ENCODE results near the gene SH3PXD2B.
"Not testable (repeated sequence)": the region's sequence is repeated elsewhere in the genome, so short reads cannot be mapped to it uniquely, and the experiment has no call there.

Gene SH3PXD2B

DNA sequence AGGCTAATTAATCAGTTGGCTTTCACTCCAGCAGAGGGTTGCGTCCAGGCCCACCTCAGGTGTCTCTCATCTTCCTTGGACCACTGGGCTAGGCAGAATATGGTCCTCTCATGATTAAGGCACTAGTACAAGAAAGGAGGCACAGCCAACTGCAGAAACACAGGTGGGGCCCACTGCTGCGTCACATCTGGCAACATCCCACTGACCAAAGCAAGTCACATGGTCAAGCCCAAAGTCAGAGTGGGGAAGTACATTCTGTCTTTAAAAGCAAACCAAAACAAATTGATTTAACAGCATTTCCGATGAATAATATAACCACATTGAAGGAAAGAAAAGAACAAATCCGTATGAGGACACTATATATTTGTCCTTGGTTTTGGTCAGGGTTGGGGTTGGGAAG is 142.7 kb downstream of the SH3PXD2B start:
- in situ Hi-C loops (cut with HindIII; ENCODE audit: low sequenced_read_pairs) = no loop called here

DNA sequence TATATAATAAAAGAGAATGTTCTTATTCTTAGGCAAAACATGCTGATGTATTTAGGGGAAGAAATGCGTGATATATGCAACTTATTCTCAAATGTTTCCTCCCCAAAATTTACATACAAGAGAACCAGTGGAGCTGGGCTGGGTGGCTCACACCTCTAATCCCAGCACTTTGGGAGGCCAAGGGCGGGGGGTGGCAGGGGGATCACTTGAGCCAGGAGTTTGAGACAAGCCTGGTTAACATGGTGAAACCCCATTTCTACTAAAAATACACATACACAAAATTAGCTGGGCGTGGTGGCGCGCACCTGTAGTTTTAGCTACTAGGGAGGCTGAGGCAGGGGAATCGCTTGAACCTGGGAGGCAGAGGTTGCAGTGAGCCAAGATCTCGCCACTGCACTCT is 143.3 kb downstream of the SH3PXD2B start:
- in situ Hi-C loops (cut with HindIII; ENCODE audit: low sequenced_read_pairs) = no loop called here

GRCh38 chr5:172305380-172305779 is 148.9 kb downstream of the SH3PXD2B start:
- in situ Hi-C loops (cut with HindIII; ENCODE audit: low sequenced_read_pairs) = no loop called here

DNA sequence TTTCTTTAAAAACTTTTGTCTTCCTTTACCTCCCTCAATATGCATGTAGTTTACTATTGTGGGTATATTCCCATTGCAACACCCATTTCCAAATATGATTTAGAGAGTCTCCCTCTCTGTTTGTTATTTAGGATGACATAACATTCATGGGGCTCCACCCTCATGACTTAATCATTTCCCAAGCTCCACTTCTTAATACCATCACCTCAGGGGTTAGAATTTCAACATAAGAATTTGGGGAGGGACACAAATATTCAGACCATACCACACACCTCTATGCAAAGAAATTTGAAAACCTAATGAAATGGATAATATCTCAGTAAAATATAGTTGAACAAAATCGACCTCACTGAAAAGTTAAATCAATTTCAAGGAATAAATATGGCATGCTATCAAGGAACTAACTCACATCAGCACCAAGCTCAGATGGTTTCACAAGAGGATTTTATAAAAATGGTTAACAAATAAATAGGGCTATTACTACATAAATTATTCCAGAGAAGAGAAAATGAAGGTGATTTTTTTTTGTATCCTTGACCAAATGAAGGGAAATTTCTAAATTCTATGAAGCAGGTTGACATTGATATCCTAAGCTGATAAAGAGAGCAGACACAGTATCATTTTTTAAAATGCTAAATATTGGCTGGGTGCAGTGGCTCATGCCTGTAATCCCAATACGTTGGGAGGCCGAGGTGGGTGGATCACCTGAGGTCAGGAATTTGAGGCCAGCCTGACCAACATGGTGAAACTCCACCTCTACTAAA is 150.6 kb downstream of the SH3PXD2B start:
- in situ Hi-C loops (cut with HindIII; ENCODE audit: low sequenced_read_pairs) = no loop called here

DNA sequence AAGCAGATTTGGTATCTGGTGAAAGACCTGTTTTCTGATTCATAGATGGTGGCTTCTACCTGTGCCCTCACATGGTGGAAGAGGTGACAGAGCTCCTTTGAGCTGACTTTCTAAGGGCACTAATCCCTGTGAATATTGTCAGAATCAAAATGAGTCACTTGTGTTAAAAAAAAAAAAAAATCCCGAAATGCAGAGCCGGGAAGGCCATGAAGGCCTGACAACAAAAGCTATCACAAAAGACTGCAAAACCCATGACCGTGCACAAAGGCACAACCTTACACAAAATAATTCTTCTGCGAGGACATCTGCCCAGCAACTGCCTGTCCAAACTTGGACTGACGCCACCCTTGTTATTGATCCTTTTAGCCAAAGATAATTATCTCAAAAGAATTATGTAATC is 151.2 kb downstream of the SH3PXD2B start:
- in situ Hi-C loops (cut with HindIII; ENCODE audit: low sequenced_read_pairs) = no loop called here

DNA sequence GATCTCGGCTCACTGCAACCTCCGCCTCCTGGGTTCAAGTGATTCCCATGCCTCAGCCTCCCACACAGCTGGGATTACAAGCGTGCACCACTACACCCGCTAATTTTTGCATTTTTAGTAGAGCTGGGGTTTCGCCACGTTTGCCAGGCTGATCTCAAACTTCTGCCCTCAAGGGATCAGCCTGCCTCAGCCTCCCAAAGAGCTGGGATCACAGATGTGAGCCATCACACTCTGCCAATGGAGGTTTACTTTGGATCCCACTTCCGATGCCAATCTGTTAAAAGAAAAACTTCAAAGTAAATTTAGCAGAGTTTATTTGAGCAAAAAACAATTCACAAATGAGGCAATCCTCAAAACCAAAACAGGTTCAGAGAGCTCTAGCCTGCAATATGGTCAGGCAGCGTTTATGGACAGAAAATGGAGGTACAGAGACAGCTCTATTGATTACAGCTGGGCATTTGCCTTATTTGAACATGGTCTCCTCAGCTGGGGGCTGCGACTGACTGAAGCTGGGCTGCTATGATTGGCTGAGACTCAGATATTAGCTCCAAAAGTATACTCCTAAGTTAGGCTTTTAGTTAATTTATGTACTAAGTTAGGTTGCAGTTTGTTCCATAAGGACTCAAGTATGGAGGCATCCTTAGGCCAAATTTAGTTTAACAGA is 152.1 kb downstream of the SH3PXD2B start:
- in situ Hi-C loops (cut with HindIII; ENCODE audit: low sequenced_read_pairs) = no loop called here

GRCh38 chr5:172299916-172300439 is 154.3 kb downstream of the SH3PXD2B start:
- in situ Hi-C loops (cut with HindIII; ENCODE audit: low sequenced_read_pairs) = no loop called here

DNA sequence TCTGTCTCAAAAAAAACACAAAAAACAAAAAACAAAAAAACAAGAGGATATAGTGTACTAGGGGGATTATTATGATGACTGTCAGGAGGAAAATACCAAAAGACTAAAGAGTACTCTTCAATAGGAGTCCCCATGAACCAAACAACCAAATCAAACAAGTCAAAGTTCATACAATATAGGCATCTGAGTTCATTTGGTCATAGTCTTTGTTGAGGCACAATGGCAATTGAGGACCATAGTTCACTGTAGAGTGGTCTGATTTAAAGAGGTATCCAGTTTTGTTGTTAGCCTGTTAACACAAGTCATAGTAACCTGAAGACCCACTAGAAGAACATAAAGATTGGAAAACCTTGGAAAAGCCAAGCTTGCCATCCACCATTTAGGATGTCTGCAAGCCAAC is 159.5 kb downstream of the SH3PXD2B start:
- in situ Hi-C loops (cut with HindIII; ENCODE audit: low sequenced_read_pairs) = loop anchor here (5.0 kb wide), 1 partner anchor 213 kb away; no protein-coding TSS in a partner anchor

DNA sequence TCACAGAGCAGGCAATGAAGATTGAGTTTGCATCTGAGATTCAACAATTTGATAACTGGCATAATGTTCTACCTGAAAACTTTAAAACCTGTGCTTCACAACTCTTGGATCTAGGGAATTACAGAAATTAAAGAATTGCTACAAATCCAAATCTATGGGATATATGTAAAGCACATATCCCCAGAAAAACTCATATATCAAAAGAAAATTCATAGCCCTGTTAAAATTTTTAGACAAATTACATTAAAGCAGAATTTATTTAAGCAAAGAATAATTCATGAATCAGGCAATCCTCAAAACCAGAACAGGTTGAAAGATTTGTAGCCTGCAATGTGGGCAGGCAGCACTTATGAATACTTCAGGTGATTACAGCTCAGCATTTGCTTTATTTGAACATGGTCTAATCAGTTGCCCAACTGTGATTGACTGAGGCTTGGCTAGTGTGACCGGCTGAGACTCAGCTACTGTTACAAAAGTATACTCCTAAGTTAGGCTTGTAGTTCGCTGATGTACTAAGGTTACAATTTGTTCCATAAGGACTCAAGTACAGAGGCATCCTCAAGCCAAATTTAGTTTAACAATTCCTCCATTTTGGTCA is 160.5 kb downstream of the SH3PXD2B start:
- in situ Hi-C loops (cut with HindIII; ENCODE audit: low sequenced_read_pairs) = loop anchor here (5.0 kb wide), 1 partner anchor 212 kb away; no protein-coding TSS in a partner anchor

- in situ Hi-C loops (cut with HindIII; ENCODE audit: low sequenced_read_pairs) = loop anchor here (5.0 kb wide), 1 partner anchor 211 kb away; no protein-coding TSS in a partner anchor
These were observed 161.1 kb downstream of the SH3PXD2B start for GRCh38 chr5:172293054-172293744.

DNA sequence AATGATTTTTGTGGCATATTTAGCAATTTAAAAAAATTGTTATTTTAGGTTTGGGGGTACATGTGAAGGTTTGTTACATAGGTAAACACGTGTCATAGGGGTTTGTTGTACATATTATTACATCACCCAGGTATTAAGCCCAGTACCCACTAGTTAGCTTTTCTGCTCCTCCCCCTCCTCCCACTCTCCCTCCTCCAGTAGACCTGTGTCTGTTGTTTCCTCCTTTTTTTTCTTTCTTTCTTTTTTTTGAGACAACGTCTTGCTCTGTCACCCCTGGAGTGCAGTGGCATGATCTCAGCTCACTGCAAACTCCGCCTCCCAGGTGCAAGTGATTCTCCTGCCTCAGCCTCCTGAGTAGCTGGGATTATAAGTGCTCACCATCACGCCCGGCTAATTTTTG is 162.5 kb downstream of the SH3PXD2B start:
- in situ Hi-C loops (cut with HindIII; ENCODE audit: low sequenced_read_pairs) = loop anchor here (5.0 kb wide), 1 partner anchor 210 kb away; no protein-coding TSS in a partner anchor

- in situ Hi-C loops (cut with HindIII; ENCODE audit: low sequenced_read_pairs) = no loop called here
These were observed 165.9 kb downstream of the SH3PXD2B start for GRCh38 chr5:172288465-172288864.

DNA sequence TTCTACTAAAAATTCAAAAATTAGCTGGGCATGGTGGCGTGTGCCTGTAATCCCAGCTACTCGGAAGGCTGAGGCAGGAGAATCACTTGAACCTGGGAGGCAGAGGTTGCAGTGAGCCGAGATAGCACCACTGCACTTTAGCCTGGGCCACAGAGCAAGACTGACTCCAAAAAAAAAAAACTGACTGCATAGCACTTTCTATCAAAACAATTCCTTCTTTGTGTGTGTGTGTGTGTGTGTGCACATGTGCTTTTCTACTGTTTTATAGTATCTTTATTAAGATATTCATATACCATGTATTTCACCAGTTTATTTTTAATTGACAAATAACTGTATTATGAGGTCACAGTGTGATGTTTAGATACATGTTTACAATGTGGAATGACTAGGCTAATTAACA is 167.2 kb downstream of the SH3PXD2B start:
- in situ Hi-C loops (cut with HindIII; ENCODE audit: low sequenced_read_pairs) = not testable (repeated sequence)

GRCh38 chr5:172285226-172286143 is 168.8 kb downstream of the SH3PXD2B start:
- in situ Hi-C loops (cut with HindIII; ENCODE audit: low sequenced_read_pairs) = no loop called here

DNA sequence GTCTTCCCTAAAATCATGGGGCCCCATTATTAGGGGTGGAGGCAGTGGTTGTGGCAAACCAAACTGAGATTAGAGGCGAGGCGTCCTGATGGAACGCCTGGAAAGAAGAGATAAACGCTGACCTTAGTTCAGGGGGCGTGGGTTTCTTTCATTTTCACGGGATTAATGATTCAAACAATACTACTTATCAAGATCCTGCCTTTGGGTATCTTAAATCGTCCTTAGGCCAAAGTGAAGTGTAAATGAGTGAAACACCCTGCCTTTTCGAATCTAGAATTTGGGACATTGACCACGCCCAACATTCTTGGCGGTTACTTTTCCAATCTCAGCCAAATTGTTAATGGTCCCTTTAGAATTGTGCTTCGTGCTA is 169.7 kb downstream of the SH3PXD2B start:
- in situ Hi-C loops (cut with HindIII; ENCODE audit: low sequenced_read_pairs) = no loop called here

DNA sequence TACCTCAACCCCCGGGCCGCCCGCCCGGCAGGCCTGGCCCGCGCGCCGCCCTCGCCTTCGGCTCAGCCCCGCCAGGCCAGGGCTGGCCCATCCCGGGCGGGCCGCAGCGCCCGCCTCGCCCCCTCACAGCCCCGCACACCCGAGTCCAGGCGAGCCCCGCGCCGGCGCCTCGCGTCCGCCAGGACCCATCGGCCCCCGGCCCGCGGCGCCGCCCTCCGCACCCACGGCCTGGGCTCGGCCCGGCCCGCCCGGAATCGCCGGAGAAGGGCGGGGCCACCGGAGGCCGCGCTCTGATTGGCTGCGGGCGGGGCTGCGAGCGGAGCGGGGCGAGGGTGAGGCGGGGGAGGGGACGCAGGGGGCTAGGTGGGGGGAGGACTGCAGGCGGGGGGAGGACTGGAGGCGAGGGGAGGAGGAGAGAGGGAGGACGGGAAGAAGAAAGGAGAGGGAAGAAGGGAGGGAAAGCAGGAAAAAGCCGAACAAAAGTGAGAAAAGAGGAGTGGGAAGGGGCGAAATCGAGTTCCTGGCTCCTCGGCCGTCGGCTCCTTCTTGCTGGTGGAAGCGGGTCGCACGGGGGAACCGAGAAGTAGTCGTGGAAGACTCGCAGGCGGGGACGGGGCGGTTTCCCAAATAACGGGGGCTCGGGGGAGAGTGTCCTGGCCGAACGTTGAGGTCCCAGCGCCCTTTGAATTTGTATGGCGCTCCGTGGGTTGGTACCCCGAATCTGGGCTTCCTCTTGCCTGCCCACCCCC is 170.3 kb downstream of the SH3PXD2B start:
- in situ Hi-C loops (cut with HindIII; ENCODE audit: low sequenced_read_pairs) = no loop called here

GRCh38 chr5:172283020-172283861 is 171.1 kb downstream of the SH3PXD2B start, which contains the start of gene UBTD2:
Gene UBTD2, minus strand, starts transcription at chr5:172283764. Its CDS starts 99 bp downstream, at chr5:172283665.
- in situ Hi-C loops (cut with HindIII; ENCODE audit: low sequenced_read_pairs) = no loop called here

All from endothelial cell of hepatic sinusoid (primary cell).